ENCODE data around the gene MTFR1L.

DNA sequence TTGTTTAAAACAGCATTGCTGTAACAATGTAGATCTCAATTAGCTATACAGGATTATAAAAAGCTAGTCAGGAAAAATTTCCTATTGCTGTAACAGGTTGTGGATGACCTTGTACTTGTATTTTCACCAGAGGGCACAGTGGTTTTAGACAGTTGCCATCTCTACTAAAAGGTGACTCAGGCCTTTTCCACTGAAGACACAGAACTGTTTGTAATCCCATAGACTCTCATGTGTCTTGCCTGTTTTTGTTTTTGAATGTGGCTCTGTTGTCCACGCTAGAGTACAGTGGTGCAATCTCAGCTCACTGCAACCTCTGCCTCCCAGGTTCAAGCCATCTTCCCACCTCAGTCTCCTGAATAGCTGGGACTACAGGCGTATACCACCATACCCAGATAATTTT, 5.9 kb downstream of the MTFR1L start:
- no peak for TF ChIP-seq RFX5 (IDR thresholded peaks at IDR 0.05)
- TF ChIP-seq CTCF (IDR thresholded peaks at IDR 0.05), result no peak
- TF ChIP-seq, protein P1, sequence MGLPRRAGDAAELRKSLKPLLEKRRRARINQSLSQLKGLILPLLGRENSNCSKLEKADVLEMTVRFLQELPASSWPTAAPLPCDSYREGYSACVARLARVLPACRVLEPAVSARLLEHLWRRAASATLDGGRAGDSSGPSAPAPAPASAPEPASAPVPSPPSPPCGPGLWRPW (IDR thresholded peaks at IDR 0.05), result no peak
- no peak for TF ChIP-seq POLR2A (IDR thresholded peaks at IDR 0.05; ENCODE audit: low read length)
- TF ChIP-seq KDM1A (IDR thresholded peaks at IDR 0.05; ENCODE audit: low read depth), result no peak
- TF ChIP-seq HOXA7 (CRISPR knock-in tag; IDR thresholded peaks at IDR 0.05), result no peak
